GM21619 (cell line): ENCODE measurements around the gene PTPRK.

Experiments used
- ATAC-seq: cut with Tn5 transposase; IDR thresholded peaks from one replicate; pipeline ENCODE4 v1.9.1; 2021; ENCODE audit not compliant: unreplicated experiment

The PTPRK gene

GRCh38 chr6:128395596-128395995 is 124.8 kb downstream of the PTPRK start:
- ATAC-seq, result no peak

DNA sequence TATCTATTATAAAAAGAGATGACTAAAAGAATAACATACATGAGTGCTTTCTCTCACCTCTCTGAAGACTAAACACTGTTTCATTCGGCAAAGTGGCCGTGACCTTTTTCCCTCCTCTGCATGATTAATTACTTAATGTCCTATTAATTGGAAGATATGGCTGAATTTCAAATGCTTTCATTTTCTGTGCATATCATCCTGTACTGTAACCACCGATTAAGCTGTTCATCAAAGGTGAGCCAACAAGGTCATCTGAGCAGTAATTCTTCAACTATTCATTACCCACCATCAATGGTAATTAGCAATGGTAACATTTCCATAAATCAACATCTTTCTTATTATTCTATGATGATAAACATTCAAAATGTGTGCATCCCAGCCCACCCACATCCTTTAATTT is 125.2 kb downstream of the PTPRK start:
- ATAC-seq, result no peak

- ATAC-seq, result no peak
Observed at GRCh38 chr6:128394167-128394566, 126.2 kb downstream of the PTPRK start.

DNA sequence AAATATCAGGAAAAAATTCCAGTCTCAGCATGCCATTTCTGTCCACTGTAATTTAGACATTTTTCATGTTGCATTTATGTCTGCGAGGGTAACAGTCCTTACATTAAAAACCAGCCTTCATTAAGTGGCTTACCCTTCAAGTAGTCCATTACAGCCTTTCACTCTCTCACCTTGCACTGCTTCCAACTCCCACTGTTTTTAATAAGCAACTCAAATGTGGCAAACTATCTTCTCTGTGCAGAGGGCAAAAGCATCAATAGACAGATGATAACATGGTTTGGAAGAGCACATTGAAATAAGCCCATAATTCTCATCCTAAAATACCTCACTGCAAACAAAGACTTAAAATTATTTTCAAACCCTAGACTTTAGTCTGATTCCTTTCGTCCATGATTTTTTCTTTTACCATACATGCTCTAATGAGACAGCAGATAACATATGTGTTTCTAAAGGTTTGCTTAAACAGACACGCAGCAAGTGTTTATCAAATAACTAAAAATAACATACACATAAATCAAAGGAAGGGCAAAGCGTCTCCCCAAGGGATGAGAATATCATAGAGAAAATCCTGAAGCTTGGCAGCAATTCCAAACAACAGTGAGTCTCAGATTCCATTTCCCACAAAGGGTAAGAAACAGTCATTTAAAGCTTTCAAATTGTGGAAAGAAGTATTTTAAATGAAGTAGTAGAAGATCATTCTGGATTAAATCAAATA is 130.4 kb downstream of the PTPRK start:
- no peak for ATAC-seq

DNA sequence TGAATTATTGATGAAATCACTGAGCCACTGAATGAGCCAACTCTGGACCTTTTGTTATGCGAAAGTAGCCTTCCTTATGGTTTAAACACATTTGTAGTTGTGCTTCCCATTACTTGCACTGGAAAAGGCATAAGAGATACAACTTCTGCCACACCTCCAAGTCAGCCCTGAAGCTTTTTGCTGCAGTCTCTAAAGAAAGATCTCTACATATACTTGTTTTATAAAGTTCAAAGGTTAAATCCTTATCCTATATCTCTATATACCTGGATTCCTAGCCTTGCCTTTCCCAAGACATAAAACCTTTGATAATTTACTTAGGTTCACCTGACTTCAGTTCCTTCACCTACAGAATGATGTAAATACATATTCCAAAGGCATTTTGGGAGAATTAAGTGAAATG is 132.0 kb downstream of the PTPRK start:
- no peak for ATAC-seq

DNA sequence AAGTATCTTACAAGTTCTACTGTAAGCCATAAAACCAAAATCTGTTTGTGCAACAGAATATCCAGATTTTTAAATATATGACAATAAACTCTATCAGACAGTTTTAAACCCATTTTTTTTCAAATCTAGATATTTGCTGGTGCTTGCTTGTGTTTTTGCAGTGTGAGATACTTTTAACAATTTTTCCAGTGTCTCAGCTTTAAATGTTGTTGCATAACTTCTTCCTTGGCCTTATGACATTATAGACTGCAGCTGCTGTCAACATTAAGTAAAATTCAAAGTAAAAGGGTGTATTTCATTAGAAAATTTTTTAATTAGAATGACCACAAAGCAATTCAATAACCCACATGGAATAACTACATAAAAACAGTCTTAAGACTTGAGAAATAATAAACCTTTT is 139.5 kb downstream of the PTPRK start:
- no peak for ATAC-seq

- ATAC-seq, result no peak
Observed at GRCh38 chr6:128379577-128379976, 140.8 kb downstream of the PTPRK start.

DNA sequence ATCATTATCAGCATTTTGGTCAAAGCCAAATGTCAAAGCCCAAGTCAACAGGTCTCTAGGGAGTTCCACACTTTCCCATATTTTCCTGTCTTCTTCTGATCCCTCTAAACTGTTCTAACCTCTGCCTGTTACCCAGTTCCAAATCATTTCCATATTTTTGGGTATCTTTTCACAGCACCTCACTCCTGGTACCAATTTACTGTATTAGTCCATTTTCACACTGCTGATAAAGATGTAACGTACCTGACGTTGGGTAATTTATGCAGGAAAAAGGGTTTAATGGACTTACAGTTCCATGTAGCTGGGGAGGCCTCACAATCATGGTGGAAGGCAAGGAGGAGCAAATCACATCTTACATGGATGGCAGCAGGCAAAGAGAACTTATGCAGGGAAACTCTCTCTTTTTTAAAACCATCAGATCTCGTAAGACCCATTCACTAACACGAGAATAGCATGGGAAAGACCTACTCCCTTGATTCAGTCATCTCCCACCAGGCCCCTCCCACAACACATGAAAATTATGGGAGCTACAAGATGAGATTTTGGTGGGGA is 143.4 kb downstream of the PTPRK start:
- no peak for ATAC-seq

DNA sequence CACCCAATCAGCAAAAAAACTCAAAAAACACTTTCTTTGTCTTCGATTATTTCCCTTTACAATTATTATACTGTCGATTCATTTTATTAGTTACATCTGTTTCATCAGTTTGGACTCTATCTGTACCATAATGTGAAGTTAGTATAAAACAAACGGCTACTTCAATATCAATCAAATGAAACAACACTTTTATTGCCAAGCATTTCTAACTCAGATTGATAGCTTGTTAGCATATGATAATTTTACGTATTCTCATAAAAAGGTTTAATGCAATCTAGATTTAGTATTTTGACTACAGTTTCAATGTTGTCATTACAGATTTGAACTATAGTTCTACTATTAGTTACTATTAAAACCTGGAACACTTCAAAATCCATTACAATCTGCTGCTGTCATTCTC is 149.3 kb downstream of the PTPRK start:
- no peak for ATAC-seq

GRCh38 chr6:128370072-128370471 is 150.3 kb downstream of the PTPRK start:
- ATAC-seq, result no peak

DNA sequence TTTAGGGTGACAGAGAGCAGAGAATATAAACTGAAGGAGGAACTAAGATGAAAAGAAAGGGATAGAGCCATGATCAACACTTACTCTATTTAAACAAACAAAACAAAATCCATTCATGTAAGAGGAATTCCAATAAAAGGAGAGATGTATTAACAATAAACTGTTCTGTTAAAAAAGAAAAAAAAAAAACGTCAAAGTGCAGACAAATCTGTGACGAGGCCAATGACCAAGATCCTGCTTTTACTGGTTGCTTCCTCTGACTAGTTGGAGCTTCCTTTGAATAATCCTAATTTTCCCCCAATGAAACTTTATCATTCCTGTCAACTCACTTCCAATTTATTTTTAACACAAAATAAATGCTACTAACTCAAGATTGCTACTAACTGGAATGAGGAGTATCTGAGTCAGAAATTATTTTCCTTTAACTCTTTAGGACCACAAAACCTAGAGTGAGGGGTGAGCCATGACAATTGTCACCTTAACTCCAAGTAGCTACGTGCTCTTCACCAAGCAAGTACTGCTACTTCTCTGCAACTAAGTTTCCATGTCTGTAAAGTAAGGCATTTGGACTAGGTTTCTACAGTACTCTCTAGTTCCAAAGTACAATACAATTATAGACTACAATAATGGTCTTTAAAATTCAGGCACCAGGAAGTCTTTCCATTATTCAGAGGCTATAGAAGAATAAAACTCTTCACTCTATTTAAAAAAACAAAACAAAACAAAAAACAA is 152.0 kb downstream of the PTPRK start:
- no peak for ATAC-seq

DNA sequence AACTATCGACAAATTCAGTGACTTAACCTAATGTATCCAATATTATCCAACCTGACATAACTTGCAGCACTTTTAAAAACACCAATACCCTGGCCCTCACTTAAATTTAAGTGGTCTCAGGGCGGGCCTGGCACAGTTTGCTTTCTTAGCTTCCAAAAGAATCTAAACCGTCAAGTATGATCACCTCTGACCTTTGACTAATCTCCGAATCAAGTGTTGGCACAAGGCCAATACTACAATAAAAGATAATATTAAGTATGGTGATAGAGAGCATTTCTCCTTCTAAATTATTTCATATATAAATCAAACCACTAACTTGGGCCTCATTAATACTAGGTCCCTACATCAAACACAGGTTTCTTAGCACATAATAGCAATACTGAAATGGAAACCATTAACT is 153.0 kb downstream of the PTPRK start:
- ATAC-seq, result no peak

GRCh38 chr6:128365520-128366160 is 154.8 kb downstream of the PTPRK start:
- ATAC-seq, result no peak

GRCh38 chr6:128364766-128365519 is 155.5 kb downstream of the PTPRK start:
- ATAC-seq, result no peak

DNA sequence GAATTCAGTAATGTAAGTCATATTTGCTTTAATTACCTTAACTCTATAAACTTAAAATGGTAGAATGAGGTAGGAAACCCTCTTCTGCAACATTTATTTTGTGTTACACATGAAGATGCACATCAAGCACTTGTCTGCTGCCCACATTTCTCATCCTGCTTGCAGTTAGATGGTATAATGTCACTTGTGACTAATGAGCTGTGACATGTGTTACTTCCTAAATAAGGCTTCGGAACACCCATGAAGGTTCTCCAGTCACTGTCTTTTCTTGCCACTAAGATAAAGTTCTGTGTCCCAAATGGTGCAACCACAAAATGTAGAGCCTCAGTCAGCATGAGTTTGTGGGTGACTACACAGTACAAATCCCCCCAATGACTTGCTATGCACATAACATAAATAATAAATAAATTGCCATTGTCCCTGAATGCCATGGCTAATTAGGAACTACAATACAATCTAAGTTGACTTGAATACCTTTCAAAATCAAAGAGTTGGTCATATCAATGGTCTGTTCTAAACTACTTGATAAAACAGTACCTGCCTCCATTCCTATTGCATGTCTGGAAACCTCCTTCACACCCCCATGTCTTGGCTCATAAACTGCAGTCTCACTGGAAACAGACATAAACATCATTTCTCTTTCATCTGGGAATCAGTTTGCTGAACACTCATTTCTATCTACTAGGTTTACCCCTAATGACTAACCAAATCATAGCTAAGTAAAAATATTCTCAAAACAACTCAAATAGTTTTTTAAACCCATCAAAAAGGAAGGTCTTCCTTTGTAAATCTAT is 157.2 kb downstream of the PTPRK start:
- ATAC-seq, result no peak

DNA sequence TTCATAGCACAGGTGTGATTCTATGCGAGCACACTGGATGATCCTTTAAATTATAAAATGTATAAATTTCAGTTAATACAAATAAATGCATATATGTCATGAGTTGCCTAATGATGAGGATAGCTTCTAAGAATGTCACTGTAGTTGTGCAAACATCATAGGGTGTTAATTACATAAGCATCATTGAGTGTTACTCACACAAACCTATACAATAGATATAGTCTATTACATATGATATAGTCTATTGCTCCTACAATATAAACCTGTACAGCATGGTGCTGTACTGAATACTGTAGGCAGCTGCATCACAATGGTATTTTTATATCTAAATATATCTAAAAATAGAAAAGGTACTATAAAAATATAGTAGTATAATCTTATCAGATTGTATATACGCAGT is 159.0 kb downstream of the PTPRK start:
- ATAC-seq, result no peak

GRCh38 chr6:128358244-128358776 is 162.1 kb downstream of the PTPRK start:
- no peak for ATAC-seq

DNA sequence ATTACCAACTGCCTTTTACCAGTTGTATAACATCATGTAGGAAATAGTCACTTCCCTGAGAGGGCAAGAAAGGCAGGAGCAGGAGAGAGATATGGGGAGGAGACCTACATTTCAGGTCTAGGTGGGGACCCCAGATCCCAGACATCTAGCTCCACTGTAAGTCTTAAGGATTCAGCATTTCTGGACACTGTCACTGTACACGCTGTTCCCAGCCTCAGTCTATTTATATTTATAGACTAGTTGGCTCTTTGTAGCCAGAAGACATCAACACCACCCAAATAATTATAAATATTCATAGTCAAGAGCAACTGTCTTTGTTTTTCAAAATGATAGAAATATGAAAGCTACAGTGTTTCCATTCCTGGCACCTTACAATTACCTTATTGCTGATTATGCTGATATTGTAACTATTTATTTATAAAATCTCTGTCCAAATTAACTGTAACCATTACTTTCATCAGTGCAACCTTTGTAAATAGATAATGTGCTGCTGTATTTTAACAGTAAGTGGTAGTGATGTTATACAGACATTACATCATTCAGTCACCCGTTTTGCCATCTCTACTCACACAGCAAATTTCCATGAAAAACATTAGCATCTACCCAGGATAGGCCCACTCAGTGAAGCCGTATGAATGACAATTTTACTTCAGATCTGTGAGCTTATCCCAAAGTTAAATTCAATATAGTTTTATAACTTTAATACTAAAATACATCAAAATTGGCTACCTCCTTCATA is 162.8 kb downstream of the PTPRK start:
- no peak for ATAC-seq

DNA sequence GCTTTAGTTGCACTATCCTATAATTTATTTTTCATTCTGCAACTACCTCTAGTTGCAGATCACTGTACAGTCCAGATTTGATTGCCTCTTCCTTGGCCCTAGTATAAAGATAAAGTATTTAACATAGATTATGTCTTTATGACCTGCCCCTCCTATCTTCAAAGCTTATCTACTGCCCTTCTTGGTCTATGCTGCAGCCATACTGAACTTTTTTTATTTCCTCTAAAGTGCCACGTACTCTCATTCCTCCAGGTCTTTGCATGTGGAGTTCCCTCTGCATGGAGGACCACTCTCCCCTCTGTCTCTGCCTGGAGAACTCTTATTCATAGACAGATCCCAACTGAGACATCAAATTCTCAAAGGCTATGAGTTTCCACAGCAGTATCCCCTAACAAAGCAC is 168.0 kb downstream of the PTPRK start:
- ATAC-seq, result no peak

- no peak for ATAC-seq
Observed at GRCh38 chr6:128351255-128351514, 169.2 kb downstream of the PTPRK start.
